GM18526 (cell line): Measurements from ENCODE around the gene MSANTD2.

Source experiments
- POLR2A ChIP-seq: IDR thresholded peaks from 3 replicates; pipeline ENCODE4 v1.6.1; 2011; ENCODE audit not compliant: insufficient read length; ENCODE audit errors: extremely low read depth

Gene MSANTD2

GRCh38 chr11:124799348-124800225, 619 bp downstream of the MSANTD2 start:
- TF ChIP-seq POLR2A, result no peak

DNA sequence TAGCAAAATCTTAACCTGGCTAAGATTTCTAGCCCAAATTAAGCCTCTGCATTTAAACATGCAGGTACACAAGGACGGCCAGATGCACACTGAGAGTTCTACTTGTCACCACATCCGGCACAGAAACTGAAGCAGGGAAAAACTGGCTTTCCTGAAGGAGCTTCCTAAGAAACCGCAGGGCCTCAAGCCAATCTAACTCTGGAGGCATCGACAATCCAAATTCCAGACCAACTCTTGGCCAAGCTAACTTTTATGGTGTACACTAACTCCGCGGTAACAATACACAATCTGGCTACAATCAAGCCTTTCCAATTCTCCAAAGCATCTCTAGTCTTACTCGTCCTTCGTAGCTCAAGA, 1.2 kb downstream of the MSANTD2 start:
- TF ChIP-seq POLR2A, result no peak

DNA sequence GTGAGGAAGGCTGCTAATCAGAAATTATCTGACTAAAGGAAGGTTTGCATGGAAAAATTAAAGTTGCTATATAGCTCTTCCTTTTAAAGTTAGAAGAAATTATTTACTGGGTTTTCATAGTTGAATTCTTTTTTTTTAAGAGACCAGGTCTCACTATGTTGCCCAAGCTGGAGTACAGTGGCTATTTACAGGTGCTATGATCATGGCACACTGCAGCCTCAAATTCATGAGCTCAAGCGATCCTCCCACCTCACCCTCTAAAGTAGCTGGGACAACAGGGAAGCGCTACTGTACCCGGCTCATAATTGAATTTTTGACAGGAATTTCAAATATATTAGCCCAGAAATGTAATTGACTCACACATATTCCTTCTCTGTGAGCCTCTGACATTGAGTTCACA, 3.9 kb downstream of the MSANTD2 start:
- no peak for TF ChIP-seq POLR2A

- no peak for TF ChIP-seq POLR2A
Observed at GRCh38 chr11:124793466-124794278, 6.5 kb downstream of the MSANTD2 start.

DNA sequence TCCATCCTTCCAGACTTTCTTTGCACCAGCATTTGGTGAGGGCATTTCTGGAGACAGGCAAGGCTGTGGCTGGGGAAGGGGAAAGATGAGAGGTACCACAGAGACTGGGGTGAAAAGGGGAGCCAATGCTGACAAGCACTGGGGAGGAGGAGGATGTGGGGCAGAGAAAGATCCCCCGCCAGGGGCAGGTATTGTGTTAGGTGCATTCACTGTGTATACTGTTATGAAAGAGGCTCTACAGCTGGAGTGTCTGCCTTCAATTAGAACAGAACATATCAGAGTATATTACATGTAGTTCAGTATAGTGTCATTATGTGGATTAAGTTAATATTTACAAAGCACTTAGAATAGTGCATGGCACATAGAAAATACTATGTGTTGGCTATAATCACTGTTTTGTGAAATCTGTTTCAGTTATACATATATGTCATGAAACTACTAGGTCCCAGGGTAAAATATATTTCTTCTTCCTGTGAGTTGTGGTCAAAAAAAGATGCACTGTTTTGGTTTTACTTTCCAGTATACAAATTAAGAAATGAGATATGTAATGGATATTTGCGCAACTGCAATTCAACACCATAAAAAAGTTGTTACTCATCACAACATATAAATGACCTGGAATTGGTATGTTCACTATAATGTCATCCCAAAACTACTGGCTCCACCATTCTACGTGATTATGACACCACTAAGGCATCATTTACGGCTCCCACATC, 8.4 kb downstream of the MSANTD2 start:
- no peak for TF ChIP-seq POLR2A

- TF ChIP-seq POLR2A, result no peak
Observed at GRCh38 chr11:124788521-124788920, 11.7 kb downstream of the MSANTD2 start.

- no peak for TF ChIP-seq POLR2A
Observed at GRCh38 chr11:124784051-124784450, 16.2 kb downstream of the MSANTD2 start.

DNA sequence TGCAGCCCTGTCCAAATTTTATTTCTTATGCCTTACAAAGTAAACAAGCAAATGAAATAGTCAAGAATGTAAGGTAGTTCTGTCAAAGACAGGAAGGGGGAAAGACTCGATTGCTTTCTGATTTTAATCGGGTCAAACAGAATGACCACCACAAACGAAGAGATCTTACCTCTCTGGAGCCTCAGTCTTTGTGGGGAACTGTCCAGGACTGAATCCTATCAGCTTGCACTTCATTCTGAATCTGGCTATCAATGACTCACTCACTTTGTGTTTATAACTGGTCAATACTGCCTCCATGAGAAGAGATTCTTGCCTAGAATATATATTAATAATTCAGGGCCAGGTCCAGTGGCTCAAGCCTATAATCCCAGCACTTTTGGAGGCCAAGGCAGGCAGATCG, 17.2 kb downstream of the MSANTD2 start:
- TF ChIP-seq POLR2A, result no peak

DNA sequence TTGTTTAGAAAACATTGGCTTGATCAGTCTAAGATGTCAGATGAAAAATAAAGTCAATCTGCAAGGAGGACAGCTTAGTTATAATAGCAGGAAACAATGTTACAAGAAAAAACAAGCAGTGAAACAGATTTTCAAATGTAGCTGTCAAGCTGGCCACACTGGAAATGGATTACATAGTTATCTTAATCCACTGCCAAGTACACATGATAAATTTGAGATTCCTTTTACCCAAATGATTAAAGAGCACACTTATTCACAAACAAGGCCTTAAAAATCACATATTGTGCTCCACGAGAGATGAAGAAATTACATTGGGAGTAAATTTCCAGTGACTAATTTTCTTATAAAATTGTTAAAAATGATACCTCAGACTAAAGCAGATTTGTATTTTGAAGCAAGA, 20.6 kb downstream of the MSANTD2 start:
- TF ChIP-seq POLR2A, result no peak

- TF ChIP-seq POLR2A, result no peak
Observed at GRCh38 chr11:124778281-124778680, 21.9 kb downstream of the MSANTD2 start.

- no peak for TF ChIP-seq POLR2A
Observed at GRCh38 chr11:124776865-124777645, 23.2 kb downstream of the MSANTD2 start.

- no peak for TF ChIP-seq POLR2A
Observed at GRCh38 chr11:124769806-124770774, 30.1 kb downstream of the MSANTD2 start.

DNA sequence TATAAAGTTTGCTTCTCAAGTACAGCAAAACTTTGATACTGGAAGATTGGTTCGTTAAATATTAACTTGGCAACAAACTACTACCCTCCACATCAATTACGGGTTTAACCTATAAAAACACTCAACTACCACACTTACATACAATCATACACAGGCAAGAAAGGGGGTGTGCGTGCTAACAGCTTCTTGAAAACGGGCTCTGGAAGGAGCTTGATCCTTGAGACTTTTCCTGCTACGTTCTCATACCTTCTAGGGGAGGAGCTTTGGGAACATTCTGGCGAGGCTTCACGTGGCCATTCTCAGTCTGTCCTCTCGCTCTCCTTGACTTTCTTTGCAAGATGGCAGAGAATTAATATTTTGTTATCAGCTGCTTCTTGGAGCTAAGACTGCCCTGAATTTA, 31.3 kb downstream of the MSANTD2 start:
- TF ChIP-seq POLR2A, result no peak

DNA sequence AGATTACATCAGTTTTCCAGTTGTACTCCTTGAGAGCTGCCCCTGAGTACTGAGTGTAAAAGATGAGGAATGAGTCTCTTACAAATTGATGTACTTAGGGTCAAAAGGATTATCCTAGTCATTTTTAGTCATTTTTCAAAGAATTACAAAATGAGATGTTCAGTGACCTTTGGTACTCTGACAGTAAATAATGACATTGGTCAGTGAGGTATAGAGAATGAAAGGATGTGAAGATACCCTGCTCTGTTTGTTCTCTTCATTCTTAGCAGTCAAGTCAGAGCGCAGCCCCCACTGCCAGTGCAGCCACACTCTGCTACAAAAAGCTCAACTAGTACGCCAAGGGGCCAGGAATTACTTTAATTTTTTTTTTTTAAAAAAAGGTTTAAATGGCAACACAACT, 34.0 kb downstream of the MSANTD2 start:
- TF ChIP-seq POLR2A, result no peak
